Cerebellar cortex (tissue), 1 donor: Measurements from ENCODE around the gene GPR78.

ENCODE experiments used
- DNase-seq: peaks from one replicate; pipeline ENCODE4 v3.0.0-alpha.2; 2015; ENCODE audit warnings: low spot score

The GPR78 gene

DNA sequence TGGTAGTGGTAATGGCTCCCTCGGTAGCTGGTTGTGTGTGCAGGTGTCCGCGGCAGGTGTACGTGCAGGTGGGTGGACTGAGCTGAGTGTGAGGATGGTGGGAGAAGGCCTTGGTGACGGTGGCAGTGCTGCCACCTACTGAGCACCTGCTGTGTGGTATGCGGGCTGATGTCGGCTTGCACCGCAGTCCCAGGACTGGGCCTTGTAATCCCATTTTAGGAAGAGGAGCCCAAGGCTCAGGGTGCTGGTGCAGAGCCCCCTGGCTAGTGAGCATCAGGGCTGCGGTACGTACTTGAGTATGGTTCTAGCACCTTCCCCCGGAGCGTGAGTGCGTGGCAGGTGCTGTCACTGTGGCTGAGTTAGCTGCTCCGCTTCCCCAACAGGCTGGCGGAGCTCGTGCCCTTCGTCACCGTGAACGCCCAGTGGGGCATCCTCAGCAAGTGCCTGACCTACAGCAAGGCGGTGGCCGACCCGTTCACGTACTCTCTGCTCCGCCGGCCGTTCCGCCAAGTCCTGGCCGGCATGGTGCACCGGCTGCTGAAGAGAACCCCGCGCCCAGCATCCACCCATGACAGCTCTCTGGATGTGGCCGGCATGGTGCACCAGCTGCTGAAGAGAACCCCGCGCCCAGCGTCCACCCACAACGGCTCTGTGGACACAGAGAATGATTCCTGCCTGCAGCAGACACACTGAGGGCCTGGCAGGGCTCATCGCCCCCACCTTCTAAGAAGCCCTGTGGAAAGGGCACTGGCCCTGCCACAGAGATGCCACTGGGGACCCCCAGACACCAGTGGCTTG lies 6.7 kb downstream of the GPR78 start:
- DNase-seq: no peak

GRCh38 chr4:8587469-8588195 lies 7.4 kb downstream of the GPR78 start:
- DNase-seq: no peak

GRCh38 chr4:8588196-8588470 lies 7.9 kb downstream of the GPR78 start:
- no peak for DNase-seq

- no peak for DNase-seq
Observed at GRCh38 chr4:8589336-8589735, 9.1 kb downstream of the GPR78 start.

DNA sequence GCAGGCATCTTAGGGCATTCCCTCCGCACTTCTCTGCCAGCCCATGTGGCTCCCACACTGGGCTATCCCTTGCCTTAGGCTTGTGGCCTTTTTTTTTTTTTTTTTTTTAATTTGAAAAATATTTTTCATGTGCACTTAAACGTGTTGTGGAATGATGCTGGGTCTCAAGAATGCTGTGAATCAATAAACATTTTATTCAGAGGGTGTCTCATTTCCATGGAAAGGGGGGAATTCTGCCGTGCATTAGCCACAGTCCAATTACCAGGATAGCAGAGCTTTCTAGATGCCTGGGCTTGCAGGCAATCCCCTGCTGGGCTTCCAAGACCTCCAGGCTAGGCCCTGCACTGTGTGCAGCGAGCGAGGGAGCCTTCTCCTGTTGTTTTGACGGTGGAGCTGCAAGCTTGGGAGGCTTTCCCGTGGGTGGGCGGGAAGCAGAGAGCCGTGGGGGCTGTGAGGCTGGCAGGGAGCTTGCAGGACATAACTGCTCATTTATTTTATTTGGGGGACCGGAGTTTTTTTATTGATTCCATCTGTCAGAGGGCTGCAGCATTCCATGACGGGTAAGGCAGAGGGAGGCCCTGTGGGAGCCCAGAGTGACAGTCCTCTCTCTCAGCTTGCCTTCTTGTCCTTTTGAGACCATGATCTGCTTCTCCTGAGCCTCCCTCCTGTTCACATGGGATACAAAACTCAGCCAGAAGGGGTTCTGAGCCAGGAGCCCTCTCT lies 9.8 kb downstream of the GPR78 start:
- DNase-seq: no peak

- no peak for DNase-seq
Observed at GRCh38 chr4:8590546-8590880, 10.3 kb downstream of the GPR78 start.

DNA sequence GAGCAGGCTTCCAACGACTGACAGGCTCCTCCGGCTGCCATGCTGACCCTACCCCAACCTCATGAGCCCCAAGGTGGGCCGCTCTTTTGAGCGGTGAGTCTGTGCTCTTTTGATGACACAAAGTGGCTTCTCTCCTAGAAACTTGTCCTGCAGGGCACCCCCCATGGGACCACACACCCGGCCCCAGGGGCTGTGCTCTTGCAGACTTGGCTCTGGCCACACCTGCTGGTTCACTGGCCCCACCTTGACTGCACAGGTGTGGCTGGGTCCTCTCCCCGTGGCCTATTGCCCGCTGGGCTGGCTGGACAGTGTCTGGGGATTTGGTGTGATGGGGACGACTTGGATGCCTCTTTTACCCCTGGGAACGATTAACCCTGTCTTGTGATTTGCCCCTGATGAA lies 10.9 kb downstream of the GPR78 start:
- DNase-seq: no peak

DNA sequence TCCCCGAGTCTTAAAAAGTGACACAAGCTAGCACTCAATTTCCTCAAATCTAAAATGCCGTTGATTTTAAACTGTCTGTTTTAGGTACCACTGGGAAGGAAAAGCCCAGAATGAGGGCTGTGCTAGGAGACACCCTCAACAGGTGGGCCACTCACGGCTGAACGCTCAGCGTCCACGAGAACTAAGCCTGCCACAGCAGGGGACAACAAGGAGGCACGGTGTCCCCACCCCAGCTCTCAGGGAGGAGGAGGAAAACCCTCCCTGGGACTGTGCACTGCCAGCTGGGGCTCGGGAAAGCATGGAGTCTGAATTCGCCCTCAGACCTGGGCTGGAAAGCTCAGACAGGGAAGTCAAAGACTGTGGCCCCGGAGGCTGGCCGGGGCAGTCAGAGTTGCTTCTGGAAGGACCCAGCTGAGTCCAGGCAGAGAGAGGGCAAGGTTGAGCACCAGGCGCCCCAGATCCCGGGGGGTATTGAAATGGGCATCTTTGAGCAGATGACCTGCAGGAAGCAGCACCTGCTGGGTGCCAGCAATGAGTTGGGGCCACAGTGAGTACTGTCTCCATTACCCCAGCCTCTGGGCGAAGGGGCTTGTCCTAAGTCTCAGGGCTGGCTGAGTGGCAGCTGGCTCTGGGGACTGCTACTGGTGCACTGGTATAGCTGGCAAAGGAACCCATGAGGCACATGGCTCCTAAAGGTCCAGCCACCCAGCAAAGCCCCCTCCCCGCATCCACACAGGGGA lies 11.6 kb downstream of the GPR78 start:
- no peak for DNase-seq

- no peak for DNase-seq
Observed at GRCh38 chr4:8592366-8593263, 12.4 kb downstream of the GPR78 start, which contains the start of gene CPZ. Gene CPZ (plus strand): TSS chr4:8592765. CDS start chr4:8592834, 69 bp downstream.

DNA sequence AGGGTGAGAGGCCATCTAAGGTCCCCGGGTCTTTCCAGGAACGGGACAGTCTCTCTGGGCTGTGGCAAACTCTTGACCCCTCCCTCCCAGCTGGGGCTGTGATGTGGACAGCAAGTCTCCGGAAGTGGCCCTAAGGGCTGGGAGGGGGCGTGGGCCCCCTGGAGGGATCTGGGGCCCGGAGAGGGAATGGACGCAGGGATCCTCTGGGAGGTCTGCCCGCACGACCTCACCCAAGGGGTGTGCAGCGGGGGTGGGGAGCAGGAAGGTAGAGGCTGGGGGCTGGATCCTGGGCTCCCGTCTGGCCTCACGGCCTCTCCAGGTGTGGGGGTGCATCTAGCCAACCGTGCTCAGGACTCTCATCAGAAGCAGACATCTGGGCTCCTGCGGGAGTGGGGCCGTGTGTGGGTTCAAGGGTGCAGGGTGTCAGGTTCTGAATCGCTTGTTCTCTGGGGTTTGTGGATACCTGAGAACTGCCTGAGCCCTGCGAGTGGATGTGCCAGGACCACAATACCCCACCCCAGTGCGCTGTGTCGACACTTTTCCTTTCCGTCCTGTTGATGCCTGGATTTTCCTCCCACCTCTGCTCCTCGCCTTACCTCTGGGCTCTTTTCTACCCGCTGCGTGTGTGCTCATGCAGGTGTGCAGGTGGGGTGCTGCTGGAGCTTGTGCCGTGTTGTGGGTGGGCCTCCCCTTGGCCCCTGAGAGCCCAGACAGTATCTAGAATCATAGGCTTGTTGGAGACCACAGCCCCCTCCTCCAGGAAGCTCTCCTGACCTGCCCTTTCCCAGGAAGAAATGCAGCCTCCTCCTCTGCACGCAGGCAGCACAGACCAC lies 13.3 kb downstream of the GPR78 start:
- DNase-seq: no peak

DNA sequence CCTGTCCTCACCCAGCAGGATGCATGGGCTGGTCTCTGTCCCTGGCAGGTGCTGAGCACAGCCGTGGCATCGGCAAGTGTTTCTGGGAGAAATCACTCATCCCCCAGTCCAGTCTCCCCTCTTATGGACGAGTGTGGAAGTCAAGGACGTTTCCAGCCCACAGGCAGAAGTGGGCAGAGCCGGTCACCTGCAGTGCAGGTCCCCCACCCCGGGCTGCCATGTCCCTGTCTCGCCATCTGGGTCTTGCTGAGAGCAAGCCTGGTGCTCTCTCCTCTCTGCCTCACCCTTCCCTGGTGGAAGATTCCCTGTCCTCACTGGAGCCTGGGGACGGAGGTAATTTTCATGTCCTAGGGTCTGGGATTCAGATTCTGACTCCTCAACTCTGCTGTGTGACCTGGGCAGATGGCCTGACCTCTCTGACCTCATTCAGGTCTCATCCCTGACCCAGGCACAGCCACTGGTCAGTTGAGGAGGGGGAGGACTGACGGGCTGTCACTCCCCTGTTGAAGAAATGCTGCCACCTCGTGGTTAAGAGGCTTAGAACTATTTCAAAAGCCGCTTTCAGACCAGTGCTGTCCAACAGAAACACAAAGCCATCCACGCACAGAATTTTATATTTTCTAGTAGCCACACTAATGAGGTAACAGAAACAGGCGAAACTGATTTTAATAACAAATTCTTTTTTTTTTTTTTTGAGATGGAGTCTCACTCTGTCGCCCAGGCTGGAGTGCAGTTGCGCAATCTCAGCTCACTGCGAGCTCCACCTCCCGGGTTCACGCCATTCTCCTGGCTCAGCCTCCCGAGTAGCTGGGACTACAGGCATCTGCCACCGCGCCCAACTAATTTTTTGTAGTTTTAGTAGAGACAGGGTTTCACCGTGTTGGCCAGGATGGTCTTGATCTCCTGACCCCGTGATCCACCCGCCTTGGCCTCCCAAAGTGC lies 14.2 kb downstream of the GPR78 start:
- peak; percentile 63 for DNase-seq

GRCh38 chr4:8595237-8596087 lies 15.3 kb downstream of the GPR78 start:
- no peak for DNase-seq

DNA sequence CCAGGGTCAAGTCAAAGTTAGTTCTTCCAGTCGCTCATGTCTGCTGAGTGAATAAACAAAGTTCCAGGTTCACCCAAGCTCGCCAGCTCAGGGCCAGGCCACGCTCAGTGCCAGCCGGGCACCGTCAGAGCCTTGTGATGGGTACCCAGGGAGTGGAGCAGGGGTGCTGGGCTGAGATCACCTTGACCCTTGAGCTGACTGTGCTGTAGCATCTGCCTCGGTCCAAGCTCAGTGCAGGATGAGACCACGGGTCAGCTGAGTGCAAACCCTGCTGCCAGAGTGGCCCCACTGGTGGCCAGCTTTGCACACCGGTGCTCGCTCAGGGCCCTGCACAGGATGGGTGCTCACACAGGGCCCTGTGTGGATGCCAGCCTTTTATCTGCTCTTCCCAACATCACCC lies 16.7 kb downstream of the GPR78 start:
- no peak for DNase-seq

- no peak for DNase-seq
Observed at GRCh38 chr4:8597319-8597718, 17.1 kb downstream of the GPR78 start.

DNA sequence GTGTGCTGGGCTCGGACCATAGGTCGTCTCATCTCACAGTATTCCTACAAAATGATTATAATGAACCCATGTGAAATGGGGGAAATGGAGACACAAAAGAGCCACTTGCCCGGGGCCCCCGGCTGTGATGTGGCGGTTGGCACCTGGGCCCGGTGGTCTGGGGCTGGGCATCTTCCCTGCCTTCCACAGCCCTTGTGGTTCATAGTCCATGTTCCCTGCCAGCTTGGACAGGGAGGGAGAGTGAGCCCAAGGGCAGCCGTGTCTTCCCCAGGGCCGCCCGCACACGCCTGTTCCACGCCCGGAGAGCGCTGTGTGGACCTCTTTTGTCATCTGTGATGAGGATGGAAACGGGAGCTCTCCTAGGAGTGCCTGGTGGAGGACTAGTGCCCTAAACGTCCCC lies 17.6 kb downstream of the GPR78 start:
- DNase-seq: no peak

DNA sequence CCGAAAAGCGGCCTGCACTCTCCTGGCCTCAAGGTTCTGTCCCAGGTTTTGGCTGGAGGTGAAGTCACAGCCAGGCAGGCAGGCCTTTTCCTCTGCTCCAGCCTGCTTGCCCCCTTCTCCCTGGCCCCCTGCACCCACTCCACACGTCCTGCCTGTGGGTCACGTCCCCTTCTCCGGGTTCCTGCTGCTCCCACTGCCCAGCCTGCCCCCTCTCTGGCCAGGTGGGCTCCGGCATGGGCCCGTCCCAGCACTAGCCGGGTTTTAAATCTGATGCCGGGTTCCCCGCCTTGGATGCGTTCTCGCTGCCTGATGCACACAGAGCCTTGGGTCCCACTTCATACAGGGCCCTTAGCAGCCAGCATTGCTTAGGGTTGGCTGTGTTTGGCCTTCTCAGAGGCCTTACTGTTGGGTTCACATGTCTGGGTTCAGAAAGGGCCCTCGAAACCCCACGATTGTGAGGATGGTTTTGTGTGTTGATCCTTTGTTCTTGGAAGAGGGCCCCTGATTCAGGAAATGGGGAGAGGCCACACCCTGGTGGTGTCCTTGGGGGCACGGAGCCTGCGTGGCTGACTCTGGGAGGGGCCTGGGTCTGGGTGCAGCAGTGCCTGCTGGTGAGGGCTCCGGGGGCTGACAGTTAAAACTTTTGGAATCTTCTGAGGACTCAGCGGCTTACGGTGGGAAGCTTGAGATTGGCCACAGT lies 18.3 kb downstream of the GPR78 start:
- no peak for DNase-seq

DNA sequence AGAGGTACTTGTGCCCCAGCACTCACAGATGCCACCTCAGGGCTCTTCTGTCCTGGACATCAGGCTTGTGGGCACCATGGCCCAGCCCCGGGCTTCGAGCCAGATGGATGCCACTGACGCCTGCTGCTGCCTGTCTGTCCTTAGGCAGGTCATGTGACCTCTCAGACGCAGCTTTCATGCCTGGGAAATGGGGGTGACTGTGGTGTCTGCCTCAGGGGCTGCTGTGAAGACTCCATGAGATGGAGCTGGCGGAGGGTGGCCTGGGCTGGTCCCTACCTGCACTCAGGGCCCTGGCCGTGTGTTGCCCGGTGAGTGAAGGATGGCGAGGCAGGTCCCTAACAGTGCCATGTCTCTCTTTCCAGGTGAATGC lies 18.9 kb downstream of the GPR78 start:
- DNase-seq: no peak

DNA sequence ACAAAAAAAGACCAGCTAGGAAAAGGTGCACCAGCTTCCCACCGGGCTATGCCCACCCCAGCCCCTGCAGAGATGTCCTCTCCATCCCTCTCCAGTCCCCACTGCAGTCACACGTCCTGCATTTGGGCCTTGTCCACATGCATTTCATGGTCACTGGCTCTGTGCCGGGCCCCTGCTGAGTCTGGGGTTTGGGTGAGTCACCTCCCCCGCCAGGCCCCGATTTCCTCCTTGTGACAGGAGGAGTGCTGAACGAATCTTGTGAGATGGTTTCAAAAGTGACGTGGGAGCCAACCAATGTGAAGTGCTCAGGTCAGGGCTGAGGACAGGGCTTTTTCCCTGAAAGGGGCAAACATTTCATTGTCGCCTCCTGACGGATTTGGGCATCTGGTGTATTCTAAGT lies 19.5 kb downstream of the GPR78 start:
- no peak for DNase-seq
